ENCODE measurements around the gene ARHGAP29.

ARHGAP29 gene

GRCh38 chr1:94125551-94126514 is 111.6 kb downstream of the ARHGAP29 start:
- DNase-seq (ENCODE audit: low read depth): no peak
- TF ChIP-seq CTCF (conservative IDR thresholded peaks at IDR 0.05; ENCODE audit: low read length): no peak
- H3K4me3 ChIP-seq (ENCODE audit: low read length): no peak overlapping the region

GRCh38 chr1:94124538-94124937 is 112.8 kb downstream of the ARHGAP29 start:
- no peak for TF ChIP-seq CTCF (conservative IDR thresholded peaks at IDR 0.05; ENCODE audit: low read length)
- no peak overlapping the region for H3K4me3 ChIP-seq (ENCODE audit: low read length)
- DNase-seq (ENCODE audit: low read depth): no peak

- DNase-seq (ENCODE audit: low read depth): peak; percentile 27
- H3K4me3 ChIP-seq (ENCODE audit: low read length): no peak overlapping the region
- TF ChIP-seq CTCF (conservative IDR thresholded peaks at IDR 0.05; ENCODE audit: low read length): no peak
Measured at GRCh38 chr1:94122201-94122970, 115.0 kb downstream of the ARHGAP29 start.

All from AG10803 (cell line).